HG03066 (cell line): Measurements from ENCODE around the gene C11orf42.

ENCODE experiments used
- ATAC-seq: cut with Tn5 transposase; IDR thresholded peaks from one replicate; pipeline ENCODE4 v1.9.1; 2021; ENCODE audit warnings: low read depth; ENCODE audit not compliant: unreplicated experiment

C11orf42 gene

DNA sequence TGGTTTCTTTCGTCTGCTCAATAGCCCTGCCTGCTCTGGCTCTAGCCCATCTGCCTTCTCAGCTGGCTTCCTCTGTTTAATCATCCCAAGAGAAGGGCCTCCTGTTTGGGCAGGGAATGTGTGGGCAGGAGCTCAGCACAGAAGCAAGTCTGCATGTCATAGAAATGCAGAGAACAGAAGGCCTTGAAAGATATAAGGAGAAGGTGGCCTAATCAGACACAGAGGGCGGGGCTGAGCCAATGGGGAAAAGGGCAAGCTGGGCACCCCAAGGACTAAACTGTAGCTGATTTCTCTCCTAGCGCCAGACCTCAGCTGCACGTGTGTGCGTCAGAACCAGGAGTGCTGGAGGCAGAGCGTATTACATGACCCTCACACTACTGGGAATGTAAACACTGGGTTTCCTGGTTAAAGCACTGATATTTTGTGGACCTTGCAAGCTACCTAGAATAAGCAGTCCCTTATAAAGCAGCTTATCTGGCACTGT lies 46.7 kb downstream of the C11orf42 start:
- ATAC-seq = no peak

DNA sequence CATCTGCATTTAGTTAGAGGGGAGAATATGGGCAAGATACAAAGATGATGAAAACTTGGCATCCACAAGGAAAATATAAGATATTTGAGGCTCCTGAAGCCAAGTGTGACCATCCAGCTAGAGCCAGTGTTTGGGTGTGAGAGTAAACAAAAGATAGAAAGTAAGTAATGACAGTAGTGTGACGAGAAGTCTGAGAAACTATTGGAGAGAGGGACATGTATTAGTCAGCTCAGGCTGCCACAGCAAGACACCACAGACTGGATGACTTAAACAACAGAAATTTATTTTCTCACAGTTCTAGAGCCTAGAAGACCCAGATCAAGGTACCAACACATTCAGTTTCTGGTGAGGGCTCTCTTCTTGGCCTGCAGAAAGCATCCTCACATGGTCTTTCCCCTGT lies 47.8 kb downstream of the C11orf42 start:
- no peak for ATAC-seq

DNA sequence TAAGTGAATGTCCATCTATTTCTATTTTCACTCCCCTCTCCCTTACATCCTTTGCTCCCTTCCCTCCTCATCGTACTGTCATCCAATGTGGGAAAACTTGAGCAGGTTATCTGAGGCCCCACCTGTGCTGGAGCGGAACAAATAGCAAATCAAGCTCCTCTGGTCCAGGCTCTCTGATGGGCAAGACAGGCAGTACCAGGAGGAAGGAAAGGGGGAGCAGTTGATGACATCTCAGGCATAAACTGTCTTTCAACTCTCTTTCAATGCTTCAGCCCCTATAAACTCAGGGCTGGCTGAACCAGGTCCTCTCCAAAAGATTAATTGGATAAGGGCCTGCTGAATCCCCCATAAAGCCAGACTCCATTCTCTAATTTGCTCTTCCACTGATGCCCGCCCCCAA lies 52.8 kb downstream of the C11orf42 start:
- no peak for ATAC-seq

DNA sequence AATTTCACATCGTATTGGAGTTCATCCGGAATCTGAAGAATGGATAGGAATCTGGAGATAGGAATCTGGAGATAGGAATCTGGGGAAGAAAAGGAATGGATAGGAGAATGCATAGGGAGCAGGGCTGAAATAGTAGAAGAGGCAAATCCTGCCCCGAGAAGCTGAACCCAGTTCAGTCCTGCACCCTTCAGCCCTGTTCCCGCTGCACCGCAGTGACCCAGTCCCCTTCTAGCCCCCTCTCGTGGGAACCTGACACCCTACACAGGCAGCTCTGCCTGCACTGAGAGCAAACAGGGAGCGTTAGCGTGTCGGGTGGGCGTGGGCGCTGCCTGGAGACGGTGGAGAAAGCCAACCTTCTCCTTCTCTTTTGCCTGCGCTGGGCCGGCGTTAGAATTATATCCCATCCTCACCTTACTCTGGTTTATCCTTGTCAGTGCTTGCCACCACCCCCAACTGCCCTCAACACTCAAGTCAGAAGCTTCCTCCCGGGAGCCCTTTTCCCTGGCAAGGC lies 53.3 kb downstream of the C11orf42 start:
- ATAC-seq = no peak

DNA sequence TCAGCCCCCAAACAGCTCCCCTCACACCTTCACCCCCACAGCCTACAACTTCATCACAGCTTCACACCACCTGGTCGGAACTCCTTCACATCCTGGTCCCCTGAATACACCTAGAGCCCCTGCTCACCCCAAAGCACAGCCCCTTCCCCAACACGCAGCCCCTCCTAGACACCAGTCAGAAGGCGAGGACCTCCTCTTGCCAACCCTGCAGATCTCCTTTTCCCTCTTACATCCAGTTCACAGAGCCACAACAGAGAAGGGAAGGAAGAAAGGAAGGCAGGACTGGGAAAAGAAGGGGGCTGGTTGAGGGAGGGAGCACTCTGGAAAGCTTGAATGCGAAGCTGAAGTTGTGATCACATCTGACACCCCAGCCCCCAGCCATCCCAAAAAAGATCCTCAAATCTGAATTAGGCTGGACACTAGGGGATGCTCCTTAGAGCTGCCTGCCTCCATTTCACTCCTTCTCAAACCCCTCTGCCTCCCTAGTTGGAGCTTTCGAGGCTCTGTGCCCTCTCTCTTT lies 54.9 kb downstream of the C11orf42 start:
- ATAC-seq = no peak
